DMS53 (cell line): ENCODE results near the gene FGF3.

Experiments
- DNase-seq: peaks from one replicate; lab custom pipeline; 2025; lab: John Stamatoyannopoulos, UW

The FGF3 gene

GRCh38 chr11:69843529-69843921 is 24.3 kb upstream of the FGF3 start:
- no peak for DNase-seq

GRCh38 chr11:69842746-69843528 is 23.7 kb upstream of the FGF3 start:
- DNase-seq: no peak

- peak; percentile 50 for DNase-seq
These were observed 22.9 kb upstream of the FGF3 start for GRCh38 chr11:69841859-69842698.

- DNase-seq: no peak
These were observed 22.1 kb upstream of the FGF3 start for GRCh38 chr11:69841170-69841858.

DNA sequence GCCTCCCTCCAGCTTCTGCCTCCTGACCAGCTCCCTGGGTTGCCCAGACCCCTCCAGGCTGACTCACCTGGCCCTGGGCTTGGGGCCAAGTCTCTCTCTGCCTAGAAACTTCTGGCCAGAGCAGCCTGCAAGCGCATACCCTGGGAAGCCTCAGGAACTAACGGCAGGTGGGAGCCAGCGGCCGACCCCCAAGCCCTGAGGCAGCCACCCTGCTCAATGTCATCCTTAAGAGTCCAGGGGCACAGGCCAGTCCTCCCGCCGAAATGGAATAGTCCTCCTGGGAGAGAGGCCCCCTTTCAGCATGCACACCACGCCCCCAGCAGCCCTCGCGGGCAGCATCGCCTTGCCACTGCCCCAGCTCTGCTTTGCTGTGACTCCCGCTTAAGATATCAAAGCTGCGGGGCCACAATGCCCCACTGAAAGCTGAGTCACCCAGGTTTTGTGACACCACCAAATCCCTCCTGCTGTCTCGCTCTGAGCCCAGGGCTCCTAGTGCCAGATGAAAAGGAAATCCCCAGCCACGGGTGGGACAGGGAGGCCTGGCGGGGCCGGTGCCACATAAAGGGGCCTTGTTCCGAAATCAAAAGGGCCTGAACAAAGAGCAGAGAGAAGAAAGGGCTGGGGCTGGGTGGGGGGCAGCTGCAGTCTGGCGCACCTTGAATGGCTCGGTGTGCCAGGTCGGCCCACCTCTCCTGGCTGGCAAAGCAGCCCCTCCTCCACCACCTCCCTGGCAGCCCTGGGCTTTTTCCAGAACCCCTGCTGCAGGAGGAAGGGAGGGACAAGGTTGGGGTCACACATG is 21.4 kb upstream of the FGF3 start:
- DNase-seq: no peak

DNA sequence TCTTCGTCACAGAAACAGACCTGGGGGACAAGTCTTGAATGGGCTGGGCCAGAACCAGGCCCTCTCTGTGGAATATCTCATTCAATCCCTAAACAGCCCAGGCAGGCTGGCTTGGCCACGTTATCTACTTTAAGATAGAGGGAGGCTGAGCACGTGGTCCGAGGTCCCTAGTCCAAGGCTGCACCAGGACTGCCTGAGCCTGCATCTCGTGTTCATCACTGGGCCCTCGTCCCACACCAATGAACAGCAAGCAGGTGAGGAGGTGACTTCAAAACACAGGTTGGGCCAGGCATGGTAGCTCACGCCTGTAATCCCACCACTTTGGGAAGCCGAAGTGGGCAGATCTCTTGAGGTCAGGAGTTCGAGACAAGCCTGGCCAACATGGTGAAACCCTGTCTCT is 20.3 kb upstream of the FGF3 start:
- no peak for DNase-seq

DNA sequence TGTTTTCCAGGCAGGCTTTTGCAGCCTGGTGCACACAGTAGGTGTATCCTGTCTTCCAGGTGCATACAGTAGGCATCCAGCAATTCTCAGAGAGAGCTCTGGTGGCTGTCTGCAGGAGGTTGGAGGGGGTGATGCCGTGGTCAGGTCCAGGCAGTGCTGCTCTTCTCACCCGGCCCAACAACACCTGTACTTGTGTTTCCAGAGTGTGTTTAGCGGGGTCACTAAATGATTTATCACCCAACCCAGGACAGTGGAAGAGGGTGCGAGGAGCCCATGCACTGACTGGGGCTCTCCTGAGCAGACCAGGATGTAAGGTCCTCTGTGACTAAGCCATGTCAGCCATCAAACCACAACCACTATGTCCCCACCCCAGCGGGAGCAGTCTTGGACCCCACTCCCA is 18.6 kb upstream of the FGF3 start:
- DNase-seq: no peak

- no peak for DNase-seq
These were observed 17.2 kb upstream of the FGF3 start for GRCh38 chr11:69836401-69836800.

DNA sequence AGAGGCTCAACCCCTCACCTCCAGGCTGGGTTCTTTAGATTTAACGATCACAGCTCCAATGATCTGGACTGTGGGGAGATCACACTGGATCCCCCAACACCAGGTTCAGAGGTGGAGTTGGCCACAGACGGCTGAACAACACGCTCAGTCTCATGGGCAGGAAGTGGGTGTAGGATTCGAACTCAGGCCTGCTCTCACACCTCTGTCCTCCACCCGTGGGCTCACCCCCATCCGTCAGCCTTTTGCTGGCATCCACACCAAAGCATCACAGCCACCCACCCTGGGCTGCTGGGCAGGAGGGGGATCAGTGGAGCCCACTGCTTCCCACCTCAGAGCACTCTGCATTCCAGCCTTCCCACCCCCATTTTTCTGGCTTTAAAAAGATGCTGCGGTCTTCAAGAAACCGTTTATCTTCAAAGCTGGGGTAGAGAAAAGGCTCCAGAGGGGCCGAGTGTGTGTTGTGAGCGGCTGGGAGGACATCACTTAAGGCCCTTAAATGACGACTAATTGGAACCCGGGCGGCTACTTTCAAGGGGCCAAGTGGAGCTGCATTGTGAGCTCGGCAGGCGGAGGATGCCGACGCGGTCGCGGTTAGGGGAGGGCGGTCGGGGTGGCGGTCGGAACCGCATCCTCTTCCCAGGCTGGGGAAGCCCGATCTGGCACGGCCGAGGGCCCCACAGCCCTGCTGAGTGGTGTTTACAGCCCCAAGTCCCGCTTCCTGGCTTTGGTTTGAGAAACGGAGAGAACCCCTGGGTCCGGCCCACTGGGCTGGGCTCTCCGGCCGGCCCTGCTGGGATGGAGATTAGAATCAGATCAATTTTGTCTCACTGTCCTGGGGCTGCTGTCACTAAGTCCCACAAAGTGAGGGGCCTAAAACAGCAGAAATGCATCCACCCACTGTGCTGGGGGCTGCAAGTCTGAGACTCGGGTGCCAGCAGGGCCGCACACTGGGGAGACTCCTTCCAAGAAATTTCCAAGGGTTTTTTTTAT is 15.9 kb upstream of the FGF3 start:
- no peak for DNase-seq

DNA sequence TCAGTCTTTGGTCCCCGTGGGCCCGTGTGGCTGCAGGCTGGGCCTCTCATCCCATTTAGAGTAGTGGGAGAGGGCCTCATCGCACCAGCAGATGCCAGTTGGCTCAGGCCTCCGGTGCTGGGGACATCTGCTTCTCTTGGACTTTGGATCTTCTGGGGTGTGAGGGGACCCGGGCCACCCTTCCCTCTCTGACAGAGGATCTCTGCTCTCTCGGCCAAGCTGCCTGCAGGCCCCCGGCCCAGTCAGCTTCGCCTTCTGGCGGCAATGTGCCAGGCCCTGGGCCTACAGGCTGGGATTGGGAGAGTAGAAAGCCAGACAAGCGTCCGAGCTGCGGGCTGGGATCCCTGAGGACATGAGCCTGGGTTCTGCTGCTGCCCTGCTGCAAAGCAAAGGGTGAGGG is 15.0 kb upstream of the FGF3 start:
- DNase-seq: no peak

DNA sequence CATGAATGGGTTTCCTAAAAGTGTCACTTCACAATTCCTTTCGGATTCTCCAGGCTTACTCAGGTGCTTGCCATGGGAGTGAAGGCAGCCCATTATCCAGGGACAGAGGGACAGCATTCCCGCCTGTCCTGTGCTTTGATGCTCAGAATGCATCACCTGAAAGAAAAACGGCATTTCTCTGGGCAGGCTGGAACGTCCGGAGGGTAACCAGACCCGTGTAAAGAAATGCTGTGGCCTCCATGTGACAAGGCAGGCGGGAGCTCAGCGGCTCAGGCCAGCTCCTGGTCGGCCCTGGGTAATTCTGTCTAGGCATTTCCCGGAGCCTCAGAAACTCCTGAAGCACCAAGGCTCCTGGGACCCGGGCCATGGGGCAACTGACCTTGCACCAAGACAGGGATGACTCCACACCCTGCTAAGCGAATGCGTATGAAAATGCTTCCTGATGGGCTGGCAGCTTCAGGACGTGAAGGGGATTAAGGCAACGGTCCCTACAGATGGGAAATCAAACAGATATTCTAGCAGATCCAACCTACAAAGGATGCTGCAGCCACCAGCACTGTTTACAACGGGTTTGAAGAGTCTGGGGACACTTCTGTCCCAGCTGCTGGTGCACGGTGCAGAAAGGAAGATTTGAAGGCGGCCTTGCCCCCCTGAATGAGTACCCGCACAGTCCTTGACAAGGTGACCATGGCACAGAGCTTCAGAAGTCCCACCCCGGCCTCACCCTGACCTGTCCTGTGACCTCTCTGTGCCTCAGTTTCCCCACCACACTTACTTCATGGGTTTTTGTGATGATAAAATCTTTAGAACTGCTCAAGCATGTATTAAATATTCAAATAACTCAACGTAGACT is 13.6 kb upstream of the FGF3 start:
- DNase-seq: no peak

- no peak for DNase-seq
These were observed 12.8 kb upstream of the FGF3 start for GRCh38 chr11:69831985-69832384.

- no peak for DNase-seq
These were observed 10.9 kb upstream of the FGF3 start for GRCh38 chr11:69830086-69830485.

DNA sequence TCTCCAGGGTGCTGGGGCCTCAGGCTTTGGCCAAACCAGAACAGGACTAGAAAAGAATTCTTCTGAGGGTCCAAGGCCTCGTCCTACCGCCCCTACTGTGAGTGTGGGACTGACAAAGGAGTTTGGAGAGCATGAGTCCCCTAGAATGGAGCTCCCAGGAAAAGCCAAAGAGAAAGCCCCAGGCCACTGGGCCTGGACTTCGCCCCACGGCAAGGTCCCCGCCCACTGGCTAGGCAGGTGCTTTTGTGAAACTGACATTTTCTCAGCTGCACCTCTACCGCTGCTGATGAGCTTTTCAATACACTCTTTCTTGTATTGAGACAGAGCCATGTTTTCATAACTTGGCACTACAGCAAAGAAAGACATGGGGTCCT is 9.7 kb upstream of the FGF3 start:
- DNase-seq: no peak

- no peak for DNase-seq
These were observed 9.2 kb upstream of the FGF3 start for GRCh38 chr11:69828276-69828970.

DNA sequence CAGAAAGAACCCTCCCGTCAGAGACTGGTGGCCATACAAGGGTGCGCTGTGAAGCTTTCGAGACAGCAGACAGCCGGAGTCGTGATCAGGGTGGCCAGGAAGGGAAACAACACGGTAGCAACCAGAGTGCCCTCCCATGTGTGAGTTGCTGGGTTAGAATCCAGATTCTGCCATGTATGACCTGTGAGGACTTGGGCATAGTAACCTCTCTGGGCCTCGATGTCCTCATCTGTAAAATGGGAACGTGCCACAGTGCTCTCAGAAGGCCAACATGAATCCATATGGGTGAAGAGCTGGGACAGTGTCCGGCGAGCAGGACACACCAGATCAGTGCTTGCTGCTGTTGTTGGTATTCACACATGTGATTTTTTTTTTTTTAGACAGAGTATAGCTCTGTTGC is 7.6 kb upstream of the FGF3 start:
- DNase-seq: no peak

DNA sequence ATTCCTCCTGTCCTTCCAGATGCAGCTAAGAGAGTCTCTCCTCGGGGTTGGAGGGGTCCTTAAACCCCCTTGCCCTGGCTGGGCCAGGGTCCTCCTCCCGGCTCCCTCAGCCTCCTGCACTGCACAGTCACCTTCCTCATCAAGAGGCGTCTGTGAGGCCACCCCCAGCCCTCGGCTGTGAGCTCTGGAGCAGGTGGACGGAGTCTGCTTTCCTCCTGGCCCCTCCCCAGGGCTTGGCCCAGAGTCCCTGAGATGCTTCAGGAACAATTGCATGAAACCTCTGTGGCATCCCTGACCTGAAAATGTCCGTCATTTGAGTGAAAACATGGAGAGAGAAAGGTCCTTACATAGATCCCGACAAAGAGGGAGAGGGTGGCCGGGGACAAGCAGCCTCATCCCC is 6.7 kb upstream of the FGF3 start:
- DNase-seq: no peak

DNA sequence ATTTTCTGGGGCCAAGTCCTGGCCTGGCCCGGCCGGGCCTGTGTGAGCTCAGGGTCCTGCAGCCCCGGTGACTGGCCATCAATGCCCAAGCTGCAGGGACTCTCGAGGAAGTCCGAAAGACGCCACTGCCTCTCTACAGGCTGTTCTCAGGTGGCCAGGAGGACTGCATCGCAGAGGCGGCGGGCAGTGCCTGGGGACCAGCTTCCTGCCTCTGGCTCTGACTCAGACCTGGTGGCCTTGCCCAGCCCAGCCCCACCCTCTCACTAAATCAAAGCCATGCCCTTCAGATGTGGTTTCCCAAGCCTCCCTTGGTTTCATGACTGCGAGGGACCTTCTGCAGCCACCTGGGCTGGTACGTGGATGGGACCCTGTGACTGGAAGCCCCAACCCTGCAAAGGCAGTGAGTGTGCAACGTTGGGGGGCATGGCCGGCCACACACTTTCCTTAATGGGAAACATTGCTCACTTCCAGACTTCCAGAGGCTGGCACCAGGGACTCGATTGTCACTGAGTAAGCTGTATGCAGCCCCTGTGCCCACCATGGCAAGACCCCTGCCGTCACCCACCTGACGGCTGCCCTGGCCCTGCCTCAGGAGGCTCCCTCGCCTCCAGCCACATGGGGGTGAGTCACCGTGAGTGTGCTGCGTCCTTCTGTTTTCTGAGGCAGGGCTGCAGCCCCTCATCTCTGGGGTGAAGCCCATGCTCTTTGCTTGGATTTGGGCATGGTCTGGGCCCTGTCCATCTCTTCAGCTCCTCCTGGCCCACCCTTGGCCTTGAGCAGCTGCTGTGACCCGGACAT is 6.0 kb upstream of the FGF3 start:
- no peak for DNase-seq
